ENCODE measurements around the gene LRRC19.

The LRRC19 gene, protein sequence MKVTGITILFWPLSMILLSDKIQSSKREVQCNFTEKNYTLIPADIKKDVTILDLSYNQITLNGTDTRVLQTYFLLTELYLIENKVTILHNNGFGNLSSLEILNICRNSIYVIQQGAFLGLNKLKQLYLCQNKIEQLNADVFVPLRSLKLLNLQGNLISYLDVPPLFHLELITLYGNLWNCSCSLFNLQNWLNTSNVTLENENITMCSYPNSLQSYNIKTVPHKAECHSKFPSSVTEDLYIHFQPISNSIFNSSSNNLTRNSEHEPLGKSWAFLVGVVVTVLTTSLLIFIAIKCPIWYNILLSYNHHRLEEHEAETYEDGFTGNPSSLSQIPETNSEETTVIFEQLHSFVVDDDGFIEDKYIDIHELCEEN

DNA sequence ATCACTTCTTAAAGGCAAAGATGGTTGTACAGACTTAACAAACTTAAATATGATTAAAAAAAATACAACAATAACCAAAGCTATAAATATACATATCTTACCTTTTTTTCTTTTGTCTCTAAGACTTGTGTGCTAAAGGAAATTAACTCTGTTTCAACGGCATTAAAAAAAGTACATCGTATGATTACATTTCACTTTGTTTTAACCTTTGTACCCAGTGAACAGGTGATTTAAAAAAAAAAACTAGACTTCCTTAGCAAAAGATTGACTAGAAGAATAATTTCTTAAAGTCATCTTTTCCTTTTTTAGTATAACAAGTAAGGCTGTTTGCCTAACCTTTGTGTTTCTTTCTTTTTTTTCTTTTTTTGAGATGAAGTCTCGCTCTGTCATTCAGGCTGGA, at the start of gene LRRC19:
Gene LRRC19 (minus strand): TSS at position 182 of the 400 bp plus-strand sequence. CDS start 5,978 bp downstream, outside the sequence.
- TF ChIP-seq ZNF274 (IDR thresholded peaks at IDR 0.05; ENCODE audit: low read depth, low read length), result no peak
- H3K4me3 ChIP-seq (ENCODE audit: low read length), result no peak within 1 kb of the TSS

DNA sequence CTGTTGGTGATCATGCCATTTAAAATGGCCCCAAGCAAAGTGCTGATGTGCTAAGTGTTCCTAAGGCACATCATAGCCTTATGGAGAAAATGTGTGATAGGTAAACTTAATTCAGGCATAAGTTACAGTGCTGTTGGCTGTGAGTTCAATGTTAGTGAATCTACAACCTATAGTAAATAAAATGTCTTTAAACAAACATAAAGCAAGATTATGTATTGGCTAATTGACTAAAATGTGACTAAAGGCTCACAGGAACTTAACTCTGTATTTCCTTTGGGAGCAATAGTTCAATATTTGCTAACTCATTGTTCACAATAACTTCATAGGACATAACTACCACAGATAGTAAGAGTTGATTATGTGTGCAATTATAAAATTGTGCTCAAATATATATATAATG, 49.4 kb upstream of the LRRC19 start:
- no peak overlapping the region for H3K4me3 ChIP-seq (ENCODE audit: low read length)
- no peak for TF ChIP-seq ZNF274 (IDR thresholded peaks at IDR 0.05; ENCODE audit: low read depth, low read length)

DNA sequence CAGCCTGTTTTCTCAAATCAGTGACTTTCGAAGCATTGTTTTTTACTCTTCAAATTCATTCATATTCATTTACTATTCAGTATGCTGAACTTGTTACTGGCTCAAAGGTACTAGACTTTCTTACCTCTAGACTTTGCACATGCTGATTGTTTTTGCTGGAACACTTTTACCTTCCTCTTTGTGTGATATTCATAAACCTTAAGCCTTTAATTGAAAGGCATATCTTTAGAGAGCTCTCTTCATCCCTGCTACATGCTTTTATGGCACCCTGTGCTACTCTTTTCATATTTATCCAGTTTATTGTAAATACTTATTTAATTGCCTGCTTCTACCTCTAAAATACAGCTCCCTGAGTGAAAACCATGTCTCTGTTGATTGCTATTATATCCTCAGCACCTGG, 48.7 kb upstream of the LRRC19 start:
- no peak overlapping the region for H3K4me3 ChIP-seq (ENCODE audit: low read length)
- no peak for TF ChIP-seq ZNF274 (IDR thresholded peaks at IDR 0.05; ENCODE audit: low read depth, low read length)

DNA sequence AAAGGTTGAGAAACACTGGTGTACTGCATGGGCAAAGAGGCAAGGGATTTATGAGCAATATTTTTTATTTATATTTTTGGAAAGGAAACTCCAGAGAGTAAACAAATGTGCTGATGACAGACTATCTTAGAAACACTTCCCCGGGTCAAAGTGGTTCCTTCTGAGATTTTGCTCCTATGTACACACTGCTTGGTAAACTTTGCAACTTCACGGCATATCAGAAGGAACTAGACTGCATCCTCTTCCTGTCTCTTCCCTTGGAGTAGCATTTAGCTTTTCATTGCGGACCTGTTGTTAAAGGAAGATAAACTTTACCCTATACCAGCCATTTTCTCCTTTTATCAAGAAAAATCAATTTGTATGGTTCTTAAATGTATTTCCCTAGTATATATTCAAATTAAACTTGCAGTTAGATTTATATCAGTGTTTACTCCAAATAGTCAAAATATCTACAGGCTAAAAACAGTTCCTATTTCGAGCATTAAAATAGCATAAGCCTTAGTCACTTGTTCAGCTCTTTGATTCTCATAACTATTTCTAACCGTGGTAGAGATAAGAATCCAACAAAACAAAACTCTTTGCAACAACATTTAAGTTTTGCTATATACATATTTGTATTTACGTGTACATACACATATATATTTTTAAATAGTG, 48.0 kb upstream of the LRRC19 start:
- no peak overlapping the region for H3K4me3 ChIP-seq (ENCODE audit: low read length)
- no peak for TF ChIP-seq ZNF274 (IDR thresholded peaks at IDR 0.05; ENCODE audit: low read depth, low read length)

DNA sequence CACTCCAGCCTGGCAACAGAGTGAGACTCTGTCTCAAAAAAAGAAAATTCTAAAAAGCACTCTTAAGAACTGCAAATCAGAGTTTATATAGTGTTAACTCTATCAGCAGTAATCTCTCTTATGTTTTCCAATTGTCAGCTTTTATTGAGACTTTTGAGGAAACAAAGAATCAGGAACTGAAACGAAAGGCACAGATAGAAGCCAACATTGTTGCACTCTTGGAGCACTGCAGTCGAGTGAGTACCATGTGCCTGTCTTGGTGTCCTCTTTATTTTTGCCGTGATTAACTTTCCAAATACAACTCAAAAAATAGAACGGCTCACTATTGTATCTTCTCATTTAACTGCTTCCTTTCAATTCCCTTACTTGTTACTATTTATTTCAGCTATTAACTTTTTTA, 41.7 kb upstream of the LRRC19 start:
- H3K4me3 ChIP-seq (ENCODE audit: low read length), result no peak overlapping the region
- no peak for TF ChIP-seq ZNF274 (IDR thresholded peaks at IDR 0.05; ENCODE audit: low read depth, low read length)

DNA sequence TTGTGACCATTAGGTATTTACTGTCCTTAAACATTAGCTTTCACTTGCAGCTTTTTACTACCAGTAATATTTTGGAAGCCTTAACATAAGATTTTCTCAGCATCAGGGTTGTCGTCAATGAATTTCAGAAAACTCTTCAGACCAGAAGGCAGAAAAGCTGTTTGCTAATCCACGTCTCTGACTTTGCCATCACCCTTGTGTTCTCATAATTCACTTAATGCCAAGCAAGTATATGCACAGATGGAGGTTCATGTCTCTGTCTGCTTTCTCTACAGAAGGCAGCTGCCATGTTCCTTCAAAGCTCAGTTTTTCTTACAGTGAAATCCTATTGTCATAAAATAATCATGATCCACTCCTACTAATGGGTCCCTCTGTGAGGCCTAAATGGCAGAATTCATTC, 37.7 kb upstream of the LRRC19 start:
- no peak overlapping the region for H3K4me3 ChIP-seq (ENCODE audit: low read length)
- TF ChIP-seq ZNF274 (IDR thresholded peaks at IDR 0.05; ENCODE audit: low read depth, low read length), result no peak

DNA sequence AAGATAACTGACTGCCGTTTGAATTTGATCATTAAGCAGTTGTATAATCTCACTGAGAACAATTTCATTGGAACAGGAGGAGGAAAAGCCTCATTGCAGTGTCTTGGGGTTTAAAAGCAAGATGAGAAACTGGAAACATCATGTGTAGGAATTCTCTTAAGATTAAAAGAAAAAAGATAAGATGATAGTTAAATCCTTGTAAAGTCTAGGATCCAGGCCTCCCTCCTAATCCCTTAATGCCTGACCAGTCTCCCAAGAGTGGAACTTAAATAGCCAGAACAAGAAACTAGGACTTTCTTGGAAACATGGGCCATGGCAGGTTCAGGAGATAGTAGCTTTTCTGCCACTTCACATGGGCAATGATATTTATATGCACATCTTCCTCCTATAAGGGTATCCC, 37.0 kb upstream of the LRRC19 start:
- no peak overlapping the region for H3K4me3 ChIP-seq (ENCODE audit: low read length)
- no peak for TF ChIP-seq ZNF274 (IDR thresholded peaks at IDR 0.05; ENCODE audit: low read depth, low read length)

DNA sequence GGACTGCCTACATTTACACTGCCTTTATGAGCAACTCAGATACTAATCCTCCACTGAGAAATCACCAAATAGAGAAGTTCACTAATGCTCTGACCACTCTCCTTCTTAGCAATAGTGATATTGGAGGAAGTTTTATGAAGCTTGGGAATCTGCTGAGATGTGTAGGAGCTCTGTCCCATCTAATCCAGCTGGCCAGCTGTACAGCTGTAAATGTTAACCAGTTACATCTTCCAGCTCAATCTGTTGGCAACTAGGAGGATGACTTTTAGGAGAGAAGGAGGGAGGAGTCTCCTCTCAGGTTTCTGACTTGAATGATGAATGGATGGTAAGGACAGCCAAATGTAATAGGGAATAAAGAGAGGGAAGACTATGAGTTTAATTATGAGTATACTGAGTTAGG, 36.3 kb upstream of the LRRC19 start:
- no peak overlapping the region for H3K4me3 ChIP-seq (ENCODE audit: low read length)
- no peak for TF ChIP-seq ZNF274 (IDR thresholded peaks at IDR 0.05; ENCODE audit: low read depth, low read length)

DNA sequence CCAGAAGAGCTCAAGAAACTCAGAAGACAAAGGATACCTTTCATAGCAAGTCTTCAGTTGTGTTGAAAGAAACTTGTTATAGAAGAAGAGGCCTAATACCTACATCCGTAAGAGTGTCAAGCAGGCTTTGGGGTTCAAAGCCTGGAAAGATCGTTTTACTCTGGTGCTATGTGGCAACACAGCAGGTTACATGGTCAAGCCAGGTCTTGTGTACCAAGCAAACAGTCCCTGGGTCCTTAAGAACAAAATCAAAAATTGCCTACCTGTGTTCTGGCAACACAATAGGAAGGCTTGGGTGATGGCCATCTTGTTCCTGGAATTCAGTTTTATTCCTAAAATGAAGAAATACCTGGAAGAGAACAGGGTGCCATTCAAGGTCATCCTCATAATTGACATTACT, 32.0 kb upstream of the LRRC19 start:
- TF ChIP-seq ZNF274 (IDR thresholded peaks at IDR 0.05; ENCODE audit: low read depth, low read length), result no peak

DNA sequence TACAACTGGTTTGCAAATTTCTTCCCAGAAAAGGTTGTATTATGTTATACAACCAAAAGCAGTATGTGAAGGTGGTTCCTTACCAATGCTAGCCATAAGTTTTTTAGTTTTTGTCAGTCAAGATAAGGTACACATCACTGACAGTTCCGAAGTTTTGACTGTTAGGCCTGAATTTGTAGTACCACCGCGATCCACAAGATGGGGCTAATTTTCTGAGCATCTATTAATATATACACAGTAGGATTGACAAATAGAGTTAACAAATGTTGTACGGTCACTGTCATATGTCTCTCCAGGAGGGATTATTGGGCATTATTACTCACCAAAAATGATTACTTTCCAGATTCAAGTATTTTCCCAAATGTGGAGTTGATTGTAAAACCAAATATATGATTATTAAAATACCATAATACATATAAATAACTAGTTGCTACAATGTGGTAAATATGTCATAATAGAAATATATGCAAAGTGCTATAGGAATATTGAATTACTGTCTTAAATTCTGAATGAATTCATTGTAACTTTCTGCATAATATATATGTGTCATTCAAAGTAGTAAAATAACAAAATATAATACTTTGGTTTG, 28.4 kb upstream of the LRRC19 start:
- no peak for TF ChIP-seq ZNF274 (IDR thresholded peaks at IDR 0.05; ENCODE audit: low read depth, low read length)
- no peak overlapping the region for H3K4me3 ChIP-seq (ENCODE audit: low read length)

More for the DNA sequence above, 32.0 kb upstream of the LRRC19 start:
- H3K4me3 ChIP-seq (ENCODE audit: low read length), result no peak overlapping the region

DNA sequence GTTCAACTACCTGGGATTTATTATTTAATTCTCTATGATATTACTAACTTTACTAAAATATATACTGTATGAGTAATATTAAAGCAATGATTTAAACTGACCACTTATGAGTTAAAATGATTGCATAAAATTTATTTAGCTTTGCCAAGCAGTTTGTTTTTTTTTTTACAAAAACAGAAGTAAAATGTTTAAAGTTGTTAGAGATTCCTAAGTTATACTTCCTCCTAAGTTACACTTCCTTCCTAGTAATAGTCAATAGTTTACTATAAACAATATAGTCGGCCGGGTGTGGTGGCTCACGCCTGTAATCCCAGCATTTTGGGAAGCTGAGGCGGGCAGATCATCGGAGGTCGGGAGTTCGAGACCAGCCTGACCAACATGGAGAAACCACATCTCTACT, 23.7 kb upstream of the LRRC19 start:
- TF ChIP-seq ZNF274 (IDR thresholded peaks at IDR 0.05; ENCODE audit: low read depth, low read length), result no peak
- no peak overlapping the region for H3K4me3 ChIP-seq (ENCODE audit: low read length)

DNA sequence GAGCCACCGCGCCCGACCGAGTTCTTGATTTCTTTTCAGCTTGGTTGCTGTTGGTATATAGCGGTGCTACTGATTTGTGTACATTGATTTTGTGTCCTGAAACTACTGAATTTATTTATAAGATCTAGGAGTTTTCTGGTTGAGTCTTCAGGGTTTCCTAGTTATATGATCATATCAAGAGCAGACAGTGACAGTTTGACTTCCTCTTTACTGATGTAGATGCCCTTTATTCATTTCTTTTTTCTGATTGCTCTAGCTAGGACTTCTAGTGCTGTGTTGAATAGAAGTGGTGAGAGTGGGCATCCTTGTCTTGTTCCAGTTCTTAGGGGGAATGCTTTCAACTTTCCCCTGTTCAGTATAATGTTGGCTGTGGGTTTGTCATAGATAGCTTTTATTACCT, 17.4 kb upstream of the LRRC19 start:
- no peak overlapping the region for H3K4me3 ChIP-seq (ENCODE audit: low read length)
- no peak for TF ChIP-seq ZNF274 (IDR thresholded peaks at IDR 0.05; ENCODE audit: low read depth, low read length)

DNA sequence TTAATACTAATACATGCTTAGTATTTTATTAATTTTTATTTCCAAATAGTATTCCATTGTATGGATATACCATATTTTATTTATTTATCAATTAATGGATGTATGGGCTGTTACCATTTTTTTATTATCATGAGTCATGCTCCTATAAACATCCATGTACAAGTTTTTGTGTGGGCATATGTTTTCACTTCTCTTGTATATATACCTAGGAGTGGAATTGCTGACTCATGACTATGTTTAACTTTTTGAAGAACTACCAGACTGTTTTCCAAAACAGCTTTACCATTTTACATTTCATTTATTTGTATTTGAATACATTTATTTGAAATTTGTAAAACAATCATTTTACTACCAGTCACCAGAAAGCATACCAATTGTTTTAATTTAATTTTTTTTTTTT, 14.1 kb upstream of the LRRC19 start:
- H3K4me3 ChIP-seq (ENCODE audit: low read length), result no peak overlapping the region
- no peak for TF ChIP-seq ZNF274 (IDR thresholded peaks at IDR 0.05; ENCODE audit: low read depth, low read length)

DNA sequence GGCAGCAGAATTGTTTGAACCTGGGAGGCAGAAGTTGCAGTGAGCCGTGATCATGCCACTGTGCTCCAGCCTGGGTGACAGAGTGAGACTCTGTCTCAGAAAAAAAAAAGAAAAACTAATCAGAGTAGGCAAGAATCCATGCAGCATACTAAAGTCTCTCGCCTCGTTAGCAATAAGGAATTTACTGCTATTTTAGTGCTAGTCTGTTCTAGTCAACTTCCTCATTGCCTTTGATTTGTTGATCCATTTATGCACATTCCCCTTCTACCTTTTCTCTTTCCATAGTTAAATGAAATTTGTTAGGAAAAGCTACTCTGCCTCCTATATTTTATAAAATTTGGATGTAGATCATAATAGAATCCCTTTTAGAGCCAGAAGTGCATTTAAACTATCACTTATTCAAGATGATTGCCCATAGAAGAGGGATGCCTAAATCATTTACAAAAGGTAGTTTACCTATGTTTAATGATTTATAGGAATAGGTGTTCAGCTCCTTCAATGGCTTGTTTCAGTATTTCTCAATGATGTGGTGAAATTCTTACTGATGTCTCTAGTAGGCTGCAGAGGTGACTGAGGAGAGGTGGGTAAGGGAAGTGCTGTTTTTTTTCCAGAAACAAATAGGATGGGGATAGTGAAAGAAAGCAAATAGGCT, 1.9 kb downstream of the LRRC19 start:
- no peak for TF ChIP-seq ZNF274 (IDR thresholded peaks at IDR 0.05; ENCODE audit: low read depth, low read length)
- H3K4me3 ChIP-seq (ENCODE audit: low read length), result no peak overlapping the region

DNA sequence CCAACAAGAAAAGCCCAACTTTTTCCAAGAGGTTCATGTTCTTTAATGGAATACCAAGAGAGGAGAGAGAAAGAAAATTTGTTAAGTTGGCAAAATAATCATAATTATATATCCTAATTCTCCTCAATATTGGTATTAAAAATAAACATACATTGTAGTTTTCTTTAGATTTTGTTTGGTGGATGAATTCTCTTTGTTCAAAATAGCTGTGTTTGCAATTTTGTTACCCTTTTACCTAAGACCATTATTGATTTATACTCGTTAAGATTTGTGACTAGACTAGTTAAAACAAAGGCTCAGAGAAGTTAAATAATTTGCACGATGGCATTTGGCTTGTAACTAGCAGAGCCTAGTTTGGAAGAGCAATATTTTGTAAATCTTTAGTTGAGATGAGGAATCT, 9.7 kb downstream of the LRRC19 start:
- TF ChIP-seq ZNF274 (IDR thresholded peaks at IDR 0.05; ENCODE audit: low read depth, low read length), result no peak
- no peak overlapping the region for H3K4me3 ChIP-seq (ENCODE audit: low read length)
